DND-41 (cell line): ENCODE results near the gene MARCHF9.

ENCODE experiments used
- ATAC-seq: fragments of 200-7000 bp; cut with Tn5 transposase; 3 replicates; pipeline ENCODE4 v1.9.1; 2021; ENCODE audit warnings: low read depth; ENCODE audit not compliant: insufficient read depth
- DNase-seq: peaks from one replicate; pipeline ENCODE4 v3.0.0-alpha.2; 2020
- H2AFZ ChIP-seq: 2 replicates; pipeline ENCODE4 v1.6.0; 2012; ENCODE audit warnings: low read depth, low read length
- H3K27ac ChIP-seq: 2 replicates; pipeline ENCODE4 v1.5.1; 2012; ENCODE audit warnings: low read length, inconsistent platforms
- H3K27me3 ChIP-seq: fragments of 200-600 bp; sonication (generic); 2 replicates; pipeline ENCODE4 v1.6.0; 2012; ENCODE audit warnings: low read length, mild to moderate bottlenecking, inconsistent platforms; ENCODE audit not compliant: insufficient read depth, poor library complexity
- H3K36me3 ChIP-seq: 2 replicates; pipeline ENCODE4 v1.5.1; 2012; ENCODE audit warnings: low read length, inconsistent platforms; ENCODE audit not compliant: insufficient read depth
- H3K4me1 ChIP-seq: 2 replicates; pipeline ENCODE4 v1.5.1; 2012; ENCODE audit warnings: mild to moderate bottlenecking, low read length; ENCODE audit not compliant: insufficient read depth
- H3K4me2 ChIP-seq: 2 replicates; pipeline ENCODE4 v1.6.0; 2012; ENCODE audit warnings: mild to moderate bottlenecking, moderate library complexity, low read length, inconsistent platforms; ENCODE audit not compliant: insufficient read depth
- H3K4me3 ChIP-seq, 2 experiments: fragments of 200-600 bp in 1 of 2; shearing (Covaris generic) in 1 of 2; 2 replicates each; pipeline ENCODE4 v1.5.1; 2012 to 2016; ENCODE audit warnings: inconsistent platforms in 2 of 2, low read length in 2 of 2, mild to moderate bottlenecking in 2 of 2, low read depth in 1 of 2, moderate library complexity in 1 of 2
- H3K79me2 ChIP-seq: 2 replicates; pipeline ENCODE4 v1.6.0; 2012; ENCODE audit warnings: low read length, inconsistent platforms; ENCODE audit not compliant: insufficient read depth
- H3K9ac ChIP-seq: 2 replicates; pipeline ENCODE4 v1.6.0; 2012; ENCODE audit warnings: low read depth, mild to moderate bottlenecking, inconsistent platforms, low read length, moderate library complexity
- H3K9me3 ChIP-seq: 2 replicates; pipeline ENCODE4 v1.5.1; 2012; ENCODE audit warnings: low read length, moderate library complexity, mild to moderate bottlenecking, inconsistent platforms; ENCODE audit not compliant: insufficient read depth, severe bottlenecking
- H4K20me1 ChIP-seq: 2 replicates; pipeline ENCODE4 v1.6.0; 2012; ENCODE audit warnings: low read length; ENCODE audit not compliant: insufficient read depth
- CTCF ChIP-seq: IDR thresholded peaks from 2 replicates; pipeline ENCODE4 v1.5.1; 2012; ENCODE audit warnings: borderline replicate concordance, low read length, moderate library complexity, mild to moderate bottlenecking; ENCODE audit not compliant: poor library complexity, severe bottlenecking; ENCODE audit errors: extremely low read depth
- EZH2 ChIP-seq: IDR thresholded peaks from 3 replicates; pipeline ENCODE4 v1.6.1; 2012; ENCODE audit warnings: borderline replicate concordance, low read depth, mild to moderate bottlenecking, moderate library complexity, low read length, inconsistent platforms; ENCODE audit not compliant: severe bottlenecking

Gene MARCHF9

GRCh38 chr12:57755194-57755453 lies 221 bp downstream of the MARCHF9 start:
- TF ChIP-seq EZH2 (no peak), CTCF (no peak)
- Histone ChIP-seq H3K9me3 (no peaks in the 10 kb centered on the region), H3K27ac (no peak overlapping the region), H3K79me2 (peaks cover 40% of the 10 kb centered on the region), H3K9ac (peak overlapping the region; percentile 70), H3K36me3 (peaks cover 47% of the 10 kb centered on the region), H3K4me2 (peak overlapping the region; percentile 80; the same call in 1 of the 2 replicates), H3K4me1 (peaks cover 52% of the 10 kb centered on the region), H3K4me3 (peak overlapping the region; percentile 56 to 68; a peak in 3 of 4 replicates), H2AFZ (0 out of 2 replicates have a peak overlapping the region, but pooled peaks have one; percentile 49), H3K27me3 (no peaks in the 10 kb centered on the region), H4K20me1 (peaks cover 42% of the 10 kb centered on the region)
- no peak for ATAC-seq
- DNase-seq: no peak

- Histone ChIP-seq H3K9me3 (no peaks in the 10 kb centered on the region), H3K79me2 (peaks cover 34% of the 10 kb centered on the region), H3K4me2 (peak overlapping the region; percentile 80), H3K27ac (peak overlapping the region; percentile 53), H3K4me1 (peaks cover 46% of the 10 kb centered on the region), H4K20me1 (peaks cover 45% of the 10 kb centered on the region), H2AFZ (peak overlapping the region; percentile 53; the same call in 1 of the 2 replicates), H3K9ac (peak overlapping the region; percentile 70), H3K36me3 (peaks cover 45% of the 10 kb centered on the region), H3K27me3 (no peaks in the 10 kb centered on the region), H3K4me3 (peak overlapping the region; percentile 56 to 68; a peak in 3 of 4 replicates)
- DNase-seq (peak; percentile 46), ATAC-seq (no peak)
- TF ChIP-seq CTCF (no peak), EZH2 (no peak)
Observed at GRCh38 chr12:57755454-57756372, 810 bp downstream of the MARCHF9 start.

- Histone ChIP-seq H3K79me2 (peaks cover 24% of the 10 kb centered on the region), H3K4me2 (peak overlapping the region; percentile 80), H3K36me3 (peaks cover 38% of the 10 kb centered on the region), H3K9ac (peak overlapping the region; percentile 70), H4K20me1 (peaks cover 40% of the 10 kb centered on the region), H3K4me3 (peak overlapping the region; percentile 56 to 68; a peak in 3 of 4 replicates), H2AFZ (no peak overlapping the region), H3K9me3 (no peaks in the 10 kb centered on the region), H3K4me1 (peaks cover 37% of the 10 kb centered on the region), H3K27me3 (no peaks in the 10 kb centered on the region), H3K27ac (peak overlapping the region; percentile 53)
- TF ChIP-seq CTCF (peak; percentile 65), EZH2 (no peak)
- peak; percentile 60 for DNase-seq
- no peak; the same call in 2 of the 3 replicates for ATAC-seq
Observed at GRCh38 chr12:57756406-57757341, 1.8 kb downstream of the MARCHF9 start.
